Fibroblast of lung (primary cell): Measurements from ENCODE around the gene ANXA9. TPM values are rescaled to one million over a fixed set of nuclear protein-coding genes. Genes with fewer than 3 reads are reported as not detected.

Experiments used
- DNase-seq, 2 donors: peaks; one replicate each; pipeline versions ENCODE4 v3.0.0 to v3.0.0-alpha.2; 2010; ENCODE audit warnings: low read depth in 2 of 2
- H2AFZ ChIP-seq: 2 replicates; pipeline ENCODE4 v1.5.1; 2012; ENCODE audit warnings: low read length, control low read depth, inconsistent platforms
- H3K27ac ChIP-seq: 2 replicates; pipeline ENCODE4 v1.5.1; 2011; ENCODE audit warnings: low read length, control low read depth; ENCODE audit not compliant: insufficient read depth
- H3K27me3 ChIP-seq: 2 replicates; pipeline ENCODE4 v1.5.1; 2011; ENCODE audit warnings: mild to moderate bottlenecking, low read length; ENCODE audit not compliant: control insufficient read depth, insufficient read depth
- H3K36me3 ChIP-seq: 2 replicates; pipeline ENCODE4 v1.5.1; 2011; ENCODE audit warnings: low read length; ENCODE audit not compliant: control insufficient read depth, insufficient read depth
- H3K4me1 ChIP-seq: 2 replicates; pipeline ENCODE4 v1.5.1; 2011; ENCODE audit warnings: low read length; ENCODE audit not compliant: control insufficient read depth, insufficient read depth; ENCODE audit errors: extremely low read depth
- H3K4me2 ChIP-seq: 2 replicates; pipeline ENCODE4 v1.5.1; 2011; ENCODE audit warnings: low read length, control low read depth; ENCODE audit not compliant: insufficient read depth; ENCODE audit errors: extremely low read depth
- H3K4me3 ChIP-seq, 4 experiments: fragments of 200-600 bp in 1 of 4; sonication (generic) in 1 of 4; replicated peaks in 1 of 4; 2 replicates each; pipeline ENCODE4 v1.5.1; 2011 to 2016; ENCODE audit warnings: low read length in 4 of 4, low read depth in 3 of 4, mild to moderate bottlenecking in 3 of 4, control low read depth in 2 of 4, inconsistent platforms in 1 of 4, mixed read lengths in 1 of 4; ENCODE audit not compliant: insufficient read depth in 1 of 4; ENCODE audit errors: control extremely low read depth in 1 of 4
- H3K79me2 ChIP-seq: 2 replicates; pipeline ENCODE4 v1.5.1; 2012; ENCODE audit warnings: mild to moderate bottlenecking, low read length, inconsistent platforms; ENCODE audit not compliant: control insufficient read depth, insufficient read depth
- H3K9ac ChIP-seq: 2 replicates; pipeline ENCODE4 v1.5.1; 2011; ENCODE audit warnings: mild to moderate bottlenecking, low read length, control low read depth; ENCODE audit not compliant: insufficient read depth
- H3K9me3 ChIP-seq: 2 replicates; pipeline ENCODE4 v1.5.1; 2012; ENCODE audit warnings: low read depth, low read length; ENCODE audit not compliant: control insufficient read depth, insufficient read depth
- H4K20me1 ChIP-seq: 2 replicates; pipeline ENCODE4 v1.5.1; 2011; ENCODE audit warnings: low read length; ENCODE audit not compliant: control insufficient read depth, insufficient read depth; ENCODE audit errors: extremely low read depth
- CTCF ChIP-seq, 2 donors: IDR thresholded peaks in 1 of 2; conservative IDR thresholded peaks in 1 of 2; 1 replicate in 1 of 2; 2 replicates in 1 of 2; pipeline ENCODE4 v1.5.1; 2011 to 2012; ENCODE audit warnings: low read length in 2 of 2, control low read depth in 1 of 2, inconsistent platforms in 1 of 2, low read depth in 1 of 2, mild to moderate bottlenecking in 1 of 2
- EZH2 ChIP-seq: IDR thresholded peaks from 2 replicates; pipeline ENCODE4 v1.5.1; 2012; ENCODE audit warnings: low read length, control low read depth, mild to moderate bottlenecking; ENCODE audit errors: missing control alignments
- polyA plus RNA-seq, 2 donors: library from polyadenylated mRNA; depleted of rRNA in 1 of 2; stranded (reverse) in 1 of 2; unstranded in 1 of 2; fragments of >200 nt; gene quantifications; 2 replicates each; pipeline ENCODE4 v1.2.1, GENCODE V29; 2011 to 2012; ENCODE audit warnings: missing spikeins in 1 of 2
- total RNA-seq: library from RNA; depleted of rRNA; stranded (reverse); fragments of >200 nt; gene quantifications from 2 replicates; pipeline ENCODE4 v1.2.1, GENCODE V29; 2014

ANXA9 gene
- total and polyA plus RNA-seq, 2 donors (not counting 1 experiment from before 2014, with no cell fraction given) = 0.07 to 0.33 TPM

- no peaks in the 10 kb centered on the region for H3K27me3 ChIP-seq
These were observed 53.1 kb downstream of the ANXA9 start for GRCh38 chr1:151035167-151035566.

GRCh38 chr1:151036356-151036755 lies 54.3 kb downstream of the ANXA9 start, which contains the start of gene BNIPL:
BNIPL (plus strand) TSS chr1:151036586; CDS start chr1:151036726, 140 bp downstream.
- Histone ChIP-seq H3K27me3 (no peaks in the 10 kb centered on the region), H3K4me3 (no peak within 1 kb of the TSS), H3K9ac (no peak within 1 kb of the TSS), H3K4me2 (no peak within 1 kb of the TSS), H3K36me3 (no peaks in the 10 kb centered on the region), H3K4me1 (no peaks in the 10 kb centered on the region), H3K9me3 (no peaks in the 10 kb centered on the region), H4K20me1 (no peaks in the 10 kb centered on the region), H3K27ac (no peak within 1 kb of the TSS), H2AFZ (no peak within 1 kb of the TSS), H3K79me2 (no peaks in the 10 kb centered on the region)
- no peak for TF ChIP-seq CTCF (conservative IDR thresholded peaks at IDR 0.05 in 1 of 2, IDR thresholded peaks at IDR 0.05 in 1 of 2; ENCODE audit: low read depth in 1 of 2, low read length in 2 of 2)
- TF ChIP-seq EZH2 = no peak
- DNase-seq = no peak

More at GRCh38 chr1:151035167-151035566, 53.1 kb downstream of the ANXA9 start:
- no peak overlapping the region for H2AFZ ChIP-seq
- H3K4me1 ChIP-seq = no peaks in the 10 kb centered on the region
- H3K4me3 ChIP-seq = no peak overlapping the region
- no peaks in the 10 kb centered on the region for H4K20me1 ChIP-seq
- peaks cover 2% of the 10 kb centered on the region for H3K36me3 ChIP-seq
- no peak overlapping the region for H3K9ac ChIP-seq
- no peaks in the 10 kb centered on the region for H3K79me2 ChIP-seq
- no peaks in the 10 kb centered on the region for H3K9me3 ChIP-seq
- H3K4me2 ChIP-seq = no peak overlapping the region
- no peak for TF ChIP-seq CTCF (conservative IDR thresholded peaks at IDR 0.05 in 1 of 2, IDR thresholded peaks at IDR 0.05 in 1 of 2; ENCODE audit: low read depth in 1 of 2, low read length in 2 of 2)
- no peak overlapping the region for H3K27ac ChIP-seq
- no peak for DNase-seq

- Histone ChIP-seq H3K4me3 (no peak overlapping the region), H3K27me3 (no peaks in the 10 kb centered on the region), H3K79me2 (no peaks in the 10 kb centered on the region), H2AFZ (no peak overlapping the region), H3K4me2 (no peak overlapping the region), H4K20me1 (no peaks in the 10 kb centered on the region), H3K36me3 (no peaks in the 10 kb centered on the region), H3K9ac (no peak overlapping the region), H3K4me1 (no peaks in the 10 kb centered on the region), H3K27ac (no peak overlapping the region), H3K9me3 (no peaks in the 10 kb centered on the region)
- no peak for TF ChIP-seq CTCF (conservative IDR thresholded peaks at IDR 0.05 in 1 of 2, IDR thresholded peaks at IDR 0.05 in 1 of 2; ENCODE audit: low read depth in 1 of 2, low read length in 2 of 2)
- TF ChIP-seq EZH2 = no peak
- DNase-seq = no peak
These were observed 54.9 kb downstream of the ANXA9 start for GRCh38 chr1:151037032-151037431.
